ENCODE data around the gene ANKMY2. TPM values are rescaled to one million over a fixed set of nuclear protein-coding genes. Genes with fewer than 3 reads are reported as not detected.

ANKMY2 gene
- total and polyA plus RNA-seq, 7 donors = 11.9 to 21.1 (median 16.4) TPM

DNA sequence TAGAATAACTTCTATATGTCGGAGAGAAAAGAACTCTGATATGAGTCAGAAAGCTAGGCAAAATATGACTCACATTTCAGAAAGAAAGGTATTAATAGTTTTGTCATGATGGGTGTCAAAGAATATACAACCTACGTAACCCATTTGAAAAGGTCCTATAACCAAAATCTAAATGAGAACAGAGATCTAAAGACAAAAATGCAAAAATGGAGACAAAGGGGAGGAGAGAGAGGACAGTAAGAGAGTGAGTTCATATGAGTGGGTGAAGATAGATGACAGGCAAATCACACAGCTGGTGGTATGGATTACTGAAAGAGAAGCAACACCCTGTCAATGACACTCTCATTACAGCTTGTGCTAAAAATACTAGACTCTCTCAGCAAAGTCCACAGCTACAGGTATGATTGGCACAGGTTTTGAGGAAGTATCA lies 25.6 kb downstream of the ANKMY2 start:
- no peak for DNase-seq
- no peak overlapping the region for H3K27ac ChIP-seq
- intact Hi-C loops (cut with DNase I) = no loop called here
- TF ChIP-seq POLR2AphosphoS5 (IDR thresholded peaks at IDR 0.05) (no peak), EP300 (IDR thresholded peaks at IDR 0.05) (no peak)
- TF ChIP-seq, protein P1, sequence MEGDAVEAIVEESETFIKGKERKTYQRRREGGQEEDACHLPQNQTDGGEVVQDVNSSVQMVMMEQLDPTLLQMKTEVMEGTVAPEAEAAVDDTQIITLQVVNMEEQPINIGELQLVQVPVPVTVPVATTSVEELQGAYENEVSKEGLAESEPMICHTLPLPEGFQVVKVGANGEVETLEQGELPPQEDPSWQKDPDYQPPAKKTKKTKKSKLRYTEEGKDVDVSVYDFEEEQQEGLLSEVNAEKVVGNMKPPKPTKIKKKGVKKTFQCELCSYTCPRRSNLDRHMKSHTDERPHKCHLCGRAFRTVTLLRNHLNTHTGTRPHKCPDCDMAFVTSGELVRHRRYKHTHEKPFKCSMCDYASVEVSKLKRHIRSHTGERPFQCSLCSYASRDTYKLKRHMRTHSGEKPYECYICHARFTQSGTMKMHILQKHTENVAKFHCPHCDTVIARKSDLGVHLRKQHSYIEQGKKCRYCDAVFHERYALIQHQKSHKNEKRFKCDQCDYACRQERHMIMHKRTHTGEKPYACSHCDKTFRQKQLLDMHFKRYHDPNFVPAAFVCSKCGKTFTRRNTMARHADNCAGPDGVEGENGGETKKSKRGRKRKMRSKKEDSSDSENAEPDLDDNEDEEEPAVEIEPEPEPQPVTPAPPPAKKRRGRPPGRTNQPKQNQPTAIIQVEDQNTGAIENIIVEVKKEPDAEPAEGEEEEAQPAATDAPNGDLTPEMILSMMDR (IDR thresholded peaks at IDR 0.05) = no peak
- peaks cover 0 to 8% (median 0%) of the 10 kb centered on the region in 4 donors for H3K4me1 ChIP-seq
- WGBS, 2 donors = 77 to 97% methylated on average over 2 of the region's 2 CpGs
- no peaks in the 10 kb centered on the region for H3K9me3 ChIP-seq
- H3K27me3 ChIP-seq = no peaks in the 10 kb centered on the region
- no peak overlapping the region for H3K4me3 ChIP-seq
- peaks cover 0 to 83% (median 0%) of the 10 kb centered on the region in 4 donors for H3K36me3 ChIP-seq

DNA sequence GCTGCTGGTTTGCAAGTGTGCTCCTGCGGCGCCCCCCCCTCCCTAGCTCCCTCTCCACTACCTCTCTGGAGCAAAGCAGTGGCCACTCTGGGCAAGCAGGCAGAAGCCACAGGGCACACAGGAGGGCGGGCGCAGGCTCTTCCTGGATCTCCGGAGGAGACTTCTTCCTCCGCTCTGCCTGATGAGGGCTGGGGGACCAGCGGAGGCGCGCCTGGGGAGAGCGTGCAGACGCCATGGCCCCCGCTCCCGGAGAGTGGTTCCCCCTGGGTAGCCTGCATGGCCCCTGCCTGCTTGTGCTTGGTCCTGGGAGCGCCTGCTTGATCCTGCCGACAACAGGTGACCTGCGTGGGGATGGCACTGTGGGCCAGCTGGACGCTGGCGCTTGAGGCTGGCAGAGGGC lies 29.0 kb downstream of the ANKMY2 start:
- 86 to 94% methylated on average over 18 of the region's 18 CpGs for WGBS, 2 donors
- no peaks in the 10 kb centered on the region for H3K4me1 ChIP-seq

DNA sequence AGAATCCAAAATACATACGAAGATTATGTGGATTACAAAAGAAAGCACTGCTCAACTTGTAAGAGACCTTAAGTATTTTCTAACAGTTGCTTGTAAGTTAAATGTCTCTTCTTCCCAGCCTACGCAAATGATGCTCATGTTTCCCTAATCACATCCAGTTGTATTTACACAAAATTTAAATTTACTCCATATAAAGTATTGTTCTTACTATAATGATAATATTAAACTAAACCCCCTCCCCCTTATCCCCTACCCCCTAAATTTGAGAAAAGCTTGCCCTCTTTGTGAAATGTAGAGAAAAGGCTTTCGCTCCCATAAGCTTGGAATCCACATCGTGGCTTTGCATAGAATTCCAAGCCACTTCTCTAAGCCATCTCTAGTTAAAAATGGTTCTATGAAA lies 29.4 kb downstream of the ANKMY2 start:
- Histone ChIP-seq H3K27me3 (no peaks in the 10 kb centered on the region), H3K9me3 (no peaks in the 10 kb centered on the region), H3K4me3 (no peak overlapping the region), H3K27ac (no peak overlapping the region), H3K4me1 (no peaks in the 10 kb centered on the region), H3K36me3 (peaks cover 0 to 71% (median 2%) of the 10 kb centered on the region in 4 donors)
- DNase-seq = no peak
- no peak for TF ChIP-seq EP300 (IDR thresholded peaks at IDR 0.05)
- TF ChIP-seq POLR2AphosphoS5 (IDR thresholded peaks at IDR 0.05) = no peak
- TF ChIP-seq, protein P1 (IDR thresholded peaks at IDR 0.05) = no peak
- no peak for TF ChIP-seq POLR2A (IDR thresholded peaks at IDR 0.05)
- intact Hi-C loops (cut with DNase I) = no loop called here
- 63 to 75% methylated on average over 4 of the region's 4 CpGs for WGBS, 2 donors

More for the DNA sequence above, 29.0 kb downstream of the ANKMY2 start:
- H3K27ac ChIP-seq = no peak overlapping the region
- H3K4me3 ChIP-seq = no peak overlapping the region
- no peak for DNase-seq
- peaks cover 0 to 75% (median 2%) of the 10 kb centered on the region in 4 donors for H3K36me3 ChIP-seq
- TF ChIP-seq, protein P1 (IDR thresholded peaks at IDR 0.05) = no peak
- TF ChIP-seq EP300 (IDR thresholded peaks at IDR 0.05) (no peak), POLR2A (IDR thresholded peaks at IDR 0.05) (no peak), POLR2AphosphoS5 (IDR thresholded peaks at IDR 0.05) (no peak)
- intact Hi-C loops (cut with DNase I) = no loop called here
- no peaks in the 10 kb centered on the region for H3K27me3 ChIP-seq
- no peaks in the 10 kb centered on the region for H3K9me3 ChIP-seq

DNA sequence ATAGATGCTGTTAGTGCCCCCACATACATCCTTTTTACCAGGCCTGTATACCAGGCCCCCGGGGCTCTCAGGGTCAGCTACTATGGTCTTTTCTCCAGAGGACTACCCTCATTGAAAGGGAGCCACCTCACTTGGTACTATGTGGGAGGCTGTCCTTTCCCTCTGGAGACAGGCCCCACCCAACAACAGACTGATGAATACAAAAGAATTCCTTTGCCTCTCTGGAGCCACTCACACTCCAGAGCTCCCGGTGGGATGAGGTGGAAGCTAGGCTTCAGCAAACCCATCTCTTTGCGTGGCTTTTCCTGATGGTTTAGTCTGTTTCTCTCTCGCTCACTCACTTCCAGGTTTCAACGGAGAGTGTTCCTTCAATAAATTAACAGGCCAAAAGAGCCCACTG lies 30.3 kb downstream of the ANKMY2 start:
- WGBS, 2 donors = 80 to 83% methylated on average over 5 of the region's 5 CpGs
- H3K27me3 ChIP-seq = no peaks in the 10 kb centered on the region
- H3K27ac ChIP-seq = no peak overlapping the region
- H3K36me3 ChIP-seq = peaks cover 0 to 68% (median 4%) of the 10 kb centered on the region in 4 donors
- H3K9me3 ChIP-seq = no peaks in the 10 kb centered on the region
- no peaks in the 10 kb centered on the region for H3K4me1 ChIP-seq
- DNase-seq = no peak
- intact Hi-C loops (cut with DNase I) = no loop called here
- no peak for TF ChIP-seq POLR2AphosphoS5 (IDR thresholded peaks at IDR 0.05)
- TF ChIP-seq, protein P1 (IDR thresholded peaks at IDR 0.05) = no peak
- TF ChIP-seq EP300 (IDR thresholded peaks at IDR 0.05) = no peak
- TF ChIP-seq POLR2A (IDR thresholded peaks at IDR 0.05) = no peak
- H3K4me3 ChIP-seq = no peak overlapping the region

DNA sequence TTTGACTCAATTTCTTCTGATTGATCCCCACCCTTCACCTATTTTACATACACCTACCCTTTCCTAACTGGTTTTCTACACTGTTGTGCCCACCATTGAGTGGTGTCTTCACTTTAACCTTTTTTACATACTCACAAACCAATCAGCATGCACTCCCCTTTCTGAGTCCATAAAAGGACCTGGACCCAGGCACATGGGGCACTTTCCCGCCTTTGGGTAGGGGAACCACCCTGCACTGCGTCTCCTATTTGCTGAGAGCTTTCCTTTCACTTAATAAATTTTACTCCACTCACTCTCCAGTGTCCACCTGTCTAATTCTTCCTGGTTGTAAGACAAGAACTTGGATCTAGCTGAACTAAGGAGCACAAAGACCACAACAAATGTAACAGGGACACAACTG lies 33.8 kb downstream of the ANKMY2 start:
- Histone ChIP-seq H3K27ac (no peak overlapping the region), H3K4me1 (peaks cover 0 to 6% (median 0%) of the 10 kb centered on the region in 4 donors), H3K36me3 (peaks cover 0 to 76% (median 13%) of the 10 kb centered on the region in 4 donors), H3K4me3 (no peak overlapping the region), H3K27me3 (no peaks in the 10 kb centered on the region), H3K9me3 (no peaks in the 10 kb centered on the region)
- DNase-seq = no peak
- TF ChIP-seq POLR2A (IDR thresholded peaks at IDR 0.05) = no peak
- TF ChIP-seq, protein P1 (IDR thresholded peaks at IDR 0.05) = no peak
- no peak for TF ChIP-seq EP300 (IDR thresholded peaks at IDR 0.05)
- TF ChIP-seq POLR2AphosphoS5 (IDR thresholded peaks at IDR 0.05) = no peak
- 50 to 85% methylated on average over 2 of the region's 2 CpGs for WGBS, 2 donors
- intact Hi-C loops (cut with DNase I) = no loop called here

Measured in sigmoid colon (tissue), 7 donors.